ENCODE data around the gene RAP1A. TPM values are rescaled to one million over a fixed set of nuclear protein-coding genes. Genes with fewer than 3 reads are reported as not detected.

The RAP1A gene
- total and polyA plus RNA-seq, 2 donors (not counting 3 experiments of a cell fraction or from before 2014, with no cell fraction given): 17.8 to 56.4 TPM

DNA sequence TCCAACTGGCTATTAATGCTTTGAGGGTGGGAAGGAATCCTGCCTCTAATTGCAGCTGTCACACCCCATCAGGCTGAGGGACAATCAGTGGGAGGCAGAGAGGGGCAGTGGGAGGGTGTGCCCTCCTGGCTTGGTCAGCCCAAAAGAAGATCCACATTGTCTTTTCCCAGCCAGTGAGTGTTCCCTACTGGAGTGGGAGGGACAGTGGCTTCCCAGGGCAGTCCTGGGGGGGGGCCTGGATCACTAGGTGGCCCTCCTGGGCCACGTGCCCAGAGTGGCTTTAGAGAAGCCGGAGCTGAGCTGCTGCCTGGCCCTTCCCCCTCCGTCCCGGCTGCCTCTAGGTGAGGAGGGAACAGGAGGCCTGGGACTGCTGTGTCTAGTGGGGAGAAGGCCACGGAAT, 105.6 kb downstream of the RAP1A start:
- Histone ChIP-seq H3K9me3 (replicated peaks; ENCODE audit: control insufficient read depth, insufficient read depth, low read length) (no peaks in the 10 kb centered on the region), H3K27me3 (ENCODE audit: control insufficient read depth in 2 of 2, insufficient read depth in 2 of 2, low read length in 2 of 2) (no peaks in the 10 kb centered on the region), H3K27ac (ENCODE audit: insufficient read depth, low read depth, low read length) (no peak overlapping the region), H3K4me1 (ENCODE audit: control insufficient read depth, extremely low read depth, insufficient read depth, low read length) (peaks cover under 1% of the 10 kb centered on the region), H3K36me3 (ENCODE audit: control insufficient read depth in 2 of 2, extremely low read depth in 1 of 2, insufficient read depth in 2 of 2, low read length in 2 of 2) (no peaks in the 10 kb centered on the region), H3K4me2 (ENCODE audit: insufficient read depth, low read length) (no peak overlapping the region), H3K4me3 (replicated peaks in 1 of 3; ENCODE audit: insufficient read depth in 1 of 3, low read depth in 1 of 3, low read length in 3 of 3) (no peak overlapping the region), H3K9me1 (replicated peaks; ENCODE audit: control insufficient read depth, extremely low read depth, insufficient read depth, low read length) (no peaks in the 10 kb centered on the region), H3K9ac (replicated peaks; ENCODE audit: extremely low read depth, insufficient read depth, low read length) (no peak overlapping the region), H3K79me2 (ENCODE audit: control insufficient read depth, insufficient read depth, low read length) (no peaks in the 10 kb centered on the region), H4K20me1 (replicated peaks; ENCODE audit: control insufficient read depth, extremely low read depth, insufficient read depth, low read length) (no peaks in the 10 kb centered on the region), H2AFZ (ENCODE audit: low read depth, low read length) (no peak overlapping the region)
- intact Hi-C loops (cut with micrococcal nuclease): no loop called here
- CTCF ChIA-PET: interaction anchor here (0.9 to 1.4 kb wide), 3 partner anchors 11 to 22 kb away, joined by 4 to 5 read pairs (median 4); partner anchors contain the start of gene INKA2
- DNase-seq (ENCODE audit: low read depth, low spot score) (no peak), FAIRE-seq (no peak)
- POLR2A ChIA-PET: no interaction called here
- dilution Hi-C loops (cut with MboI; ENCODE audit: extremely low pct_ligation_motif_present, low sequenced_read_pairs): no loop called here
- BruUV-seq (replicated peaks): no TSS peak
- TF ChIP-seq POLR2A (IDR thresholded peaks at IDR 0.05; ENCODE audit: low read depth, low read length) (no peak), JUN (IDR thresholded peaks at IDR 0.05; ENCODE audit: borderline replicate concordance, insufficient read depth, insufficient read length, low read depth) (no peak), EZH2 (IDR thresholded peaks at IDR 0.05; ENCODE audit: borderline replicate concordance, low read depth, low read length, severe bottlenecking) (no peak), MYC (IDR thresholded peaks at IDR 0.05; ENCODE audit: low read depth, low read length) (no peak), GATA2 (IDR thresholded peaks at IDR 0.05; ENCODE audit: insufficient read depth, insufficient read length, low read depth, low read length) (no peak), FOS (IDR thresholded peaks at IDR 0.05; ENCODE audit: borderline replicate concordance, insufficient read depth, low read length) (no peak), POLR2AphosphoS5 (IDR thresholded peaks at IDR 0.05; ENCODE audit: insufficient read depth, low read depth, low read length) (no peak)
- TF ChIP-seq, protein P1, sequence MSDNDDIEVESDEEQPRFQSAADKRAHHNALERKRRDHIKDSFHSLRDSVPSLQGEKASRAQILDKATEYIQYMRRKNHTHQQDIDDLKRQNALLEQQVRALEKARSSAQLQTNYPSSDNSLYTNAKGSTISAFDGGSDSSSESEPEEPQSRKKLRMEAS (IDR thresholded peaks at IDR 0.05; ENCODE audit: insufficient read depth, insufficient read length): no peak
- TF ChIP-seq, protein P2, sequence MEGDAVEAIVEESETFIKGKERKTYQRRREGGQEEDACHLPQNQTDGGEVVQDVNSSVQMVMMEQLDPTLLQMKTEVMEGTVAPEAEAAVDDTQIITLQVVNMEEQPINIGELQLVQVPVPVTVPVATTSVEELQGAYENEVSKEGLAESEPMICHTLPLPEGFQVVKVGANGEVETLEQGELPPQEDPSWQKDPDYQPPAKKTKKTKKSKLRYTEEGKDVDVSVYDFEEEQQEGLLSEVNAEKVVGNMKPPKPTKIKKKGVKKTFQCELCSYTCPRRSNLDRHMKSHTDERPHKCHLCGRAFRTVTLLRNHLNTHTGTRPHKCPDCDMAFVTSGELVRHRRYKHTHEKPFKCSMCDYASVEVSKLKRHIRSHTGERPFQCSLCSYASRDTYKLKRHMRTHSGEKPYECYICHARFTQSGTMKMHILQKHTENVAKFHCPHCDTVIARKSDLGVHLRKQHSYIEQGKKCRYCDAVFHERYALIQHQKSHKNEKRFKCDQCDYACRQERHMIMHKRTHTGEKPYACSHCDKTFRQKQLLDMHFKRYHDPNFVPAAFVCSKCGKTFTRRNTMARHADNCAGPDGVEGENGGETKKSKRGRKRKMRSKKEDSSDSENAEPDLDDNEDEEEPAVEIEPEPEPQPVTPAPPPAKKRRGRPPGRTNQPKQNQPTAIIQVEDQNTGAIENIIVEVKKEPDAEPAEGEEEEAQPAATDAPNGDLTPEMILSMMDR (IDR thresholded peaks at IDR 0.05; ENCODE audit: extremely low read depth in 1 of 2, insufficient read depth in 1 of 2, low read depth in 1 of 2, low read length in 2 of 2): no peak
